GM20000 (cell line): ENCODE data around the gene TMTC1.

Experiments used
- DNase-seq: peaks from one replicate; pipeline ENCODE4 v3.0.0; 2012; ENCODE audit warnings: low spot score
- CTCF ChIP-seq: IDR thresholded peaks from 2 replicates; pipeline ENCODE4 v1.5.1; 2012; ENCODE audit warnings: mild to moderate bottlenecking, control low read depth; ENCODE audit errors: extremely low read depth, missing control alignments

Gene TMTC1

GRCh38 chr12:29544428-29545101 lies 239.2 kb downstream of the TMTC1 start:
- DNase-seq = no peak
- no peak for TF ChIP-seq CTCF

- DNase-seq = no peak
Measured at GRCh38 chr12:29543036-29543435, 240.7 kb downstream of the TMTC1 start.

GRCh38 chr12:29537298-29537697 lies 246.4 kb downstream of the TMTC1 start:
- TF ChIP-seq CTCF = no peak
- DNase-seq = no peak

More at GRCh38 chr12:29543036-29543435, 240.7 kb downstream of the TMTC1 start:
- TF ChIP-seq CTCF = no peak

- no peak for TF ChIP-seq CTCF
- no peak for DNase-seq
Measured at GRCh38 chr12:29534935-29535334, 248.8 kb downstream of the TMTC1 start.

- TF ChIP-seq CTCF = no peak
Measured at GRCh38 chr12:29533815-29534489, 249.8 kb downstream of the TMTC1 start.

GRCh38 chr12:29531471-29531870 lies 252.3 kb downstream of the TMTC1 start:
- no peak for DNase-seq
- no peak for TF ChIP-seq CTCF

More at GRCh38 chr12:29533815-29534489, 249.8 kb downstream of the TMTC1 start:
- DNase-seq = no peak

GRCh38 chr12:29530436-29530835 lies 253.3 kb downstream of the TMTC1 start:
- TF ChIP-seq CTCF = no peak

More at GRCh38 chr12:29530436-29530835, 253.3 kb downstream of the TMTC1 start:
- no peak for DNase-seq
